ENCODE measurements around the gene EYA2. TPM values are rescaled to one million over a fixed set of nuclear protein-coding genes. Genes with fewer than 3 reads are reported as not detected.

EYA2 gene
- total RNA-seq, 1 donor from 2014 or later = not detected

DNA sequence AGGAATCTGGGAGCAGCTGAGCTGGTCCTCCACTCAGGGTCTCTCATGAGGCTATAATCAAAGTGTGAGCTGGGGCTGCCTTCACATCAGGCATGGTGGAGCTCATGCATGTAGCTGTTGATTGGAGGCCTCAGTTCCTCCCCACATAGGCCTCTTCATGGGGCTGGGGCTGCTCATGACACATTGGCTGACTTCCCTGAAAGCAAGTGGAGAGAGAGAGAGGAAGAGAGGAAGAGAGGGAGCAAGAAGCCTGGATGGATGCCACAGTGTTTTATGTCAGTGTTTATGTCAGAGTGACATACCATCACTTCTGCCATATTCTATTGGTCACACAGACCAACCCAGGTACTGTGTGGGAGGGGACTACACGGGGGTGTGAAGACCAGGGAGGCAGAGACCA, 43.8 kb downstream of the EYA2 start:
- TF ChIP-seq, protein P1, sequence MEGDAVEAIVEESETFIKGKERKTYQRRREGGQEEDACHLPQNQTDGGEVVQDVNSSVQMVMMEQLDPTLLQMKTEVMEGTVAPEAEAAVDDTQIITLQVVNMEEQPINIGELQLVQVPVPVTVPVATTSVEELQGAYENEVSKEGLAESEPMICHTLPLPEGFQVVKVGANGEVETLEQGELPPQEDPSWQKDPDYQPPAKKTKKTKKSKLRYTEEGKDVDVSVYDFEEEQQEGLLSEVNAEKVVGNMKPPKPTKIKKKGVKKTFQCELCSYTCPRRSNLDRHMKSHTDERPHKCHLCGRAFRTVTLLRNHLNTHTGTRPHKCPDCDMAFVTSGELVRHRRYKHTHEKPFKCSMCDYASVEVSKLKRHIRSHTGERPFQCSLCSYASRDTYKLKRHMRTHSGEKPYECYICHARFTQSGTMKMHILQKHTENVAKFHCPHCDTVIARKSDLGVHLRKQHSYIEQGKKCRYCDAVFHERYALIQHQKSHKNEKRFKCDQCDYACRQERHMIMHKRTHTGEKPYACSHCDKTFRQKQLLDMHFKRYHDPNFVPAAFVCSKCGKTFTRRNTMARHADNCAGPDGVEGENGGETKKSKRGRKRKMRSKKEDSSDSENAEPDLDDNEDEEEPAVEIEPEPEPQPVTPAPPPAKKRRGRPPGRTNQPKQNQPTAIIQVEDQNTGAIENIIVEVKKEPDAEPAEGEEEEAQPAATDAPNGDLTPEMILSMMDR (IDR thresholded peaks at IDR 0.05; ENCODE audit: insufficient read depth, low read length, poor library complexity, severe bottlenecking) = no peak
- no peak for DNase-seq (ENCODE audit: low read depth)
- Histone ChIP-seq H3K36me3 (ENCODE audit: control insufficient read depth, insufficient read depth, low read length) (no peaks in the 10 kb centered on the region), H3K27me3 (ENCODE audit: control insufficient read depth, insufficient read depth, low read length) (peaks cover 5% of the 10 kb centered on the region), H3K4me3 (ENCODE audit: low read depth, low read length) (no peak overlapping the region)

DNA sequence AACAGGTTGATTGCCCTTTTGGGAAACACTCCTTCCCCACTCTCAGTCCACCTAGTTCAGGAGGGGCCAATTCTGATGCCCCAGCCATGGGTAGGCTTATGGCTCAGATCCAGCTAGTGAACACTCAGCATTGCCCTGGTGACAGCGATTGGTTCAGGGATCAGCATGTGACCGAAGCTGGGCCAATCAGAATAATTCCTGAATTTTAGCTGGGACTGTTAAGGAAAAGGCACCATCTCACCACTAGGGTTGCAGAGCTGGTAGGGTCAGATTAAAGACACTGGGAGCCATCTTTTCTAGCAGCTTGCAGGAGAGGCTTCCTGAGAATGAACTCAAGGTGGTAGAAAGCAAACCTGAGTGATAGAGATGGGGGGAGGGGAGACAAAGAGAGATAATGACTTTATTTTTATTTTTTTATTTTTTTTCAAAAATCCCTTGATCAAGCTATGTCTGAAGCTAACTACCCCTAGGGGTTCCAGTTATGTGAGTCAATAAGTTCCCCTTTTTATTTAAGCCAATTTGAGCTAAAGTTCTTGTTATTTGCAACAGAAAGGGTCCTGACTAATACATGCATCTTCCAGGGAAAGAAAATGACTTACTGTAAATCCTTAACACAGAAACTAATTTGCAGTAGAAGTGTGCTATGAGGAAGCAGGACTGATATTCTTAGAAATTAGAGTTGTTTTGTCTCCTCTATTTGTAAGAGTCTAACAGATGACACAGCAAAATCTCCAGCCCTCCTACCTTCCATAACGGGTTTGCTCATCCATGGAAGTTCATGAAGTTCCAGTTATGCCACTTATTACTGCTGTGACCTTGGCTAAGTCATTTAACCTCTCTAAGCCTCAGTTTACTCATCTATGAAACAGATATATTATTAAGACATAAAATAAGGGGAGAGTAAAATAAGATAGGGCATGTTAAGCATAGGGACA, 44.7 kb downstream of the EYA2 start:
- Histone ChIP-seq H3K27me3 (ENCODE audit: control insufficient read depth, insufficient read depth, low read length) (peaks cover 5% of the 10 kb centered on the region), H3K36me3 (ENCODE audit: control insufficient read depth, insufficient read depth, low read length) (no peaks in the 10 kb centered on the region), H3K4me3 (ENCODE audit: low read depth, low read length) (no peak overlapping the region)
- TF ChIP-seq, protein P1 (IDR thresholded peaks at IDR 0.05; ENCODE audit: insufficient read depth, low read length, poor library complexity, severe bottlenecking) = peak; percentile 10
- DNase-seq (ENCODE audit: low read depth) = no peak

GRCh38 chr20:46940616-46941015, 46.0 kb downstream of the EYA2 start:
- Histone ChIP-seq H3K27me3 (ENCODE audit: control insufficient read depth, insufficient read depth, low read length) (peaks cover 5% of the 10 kb centered on the region), H3K36me3 (ENCODE audit: control insufficient read depth, insufficient read depth, low read length) (no peaks in the 10 kb centered on the region), H3K4me3 (ENCODE audit: low read depth, low read length) (no peak overlapping the region)
- DNase-seq (ENCODE audit: low read depth) = no peak
- TF ChIP-seq, protein P1 (IDR thresholded peaks at IDR 0.05; ENCODE audit: insufficient read depth, low read length, poor library complexity, severe bottlenecking) = no peak

GRCh38 chr20:46941404-46941803, 46.8 kb downstream of the EYA2 start:
- TF ChIP-seq, protein P1 (IDR thresholded peaks at IDR 0.05; ENCODE audit: insufficient read depth, low read length, poor library complexity, severe bottlenecking) = no peak

GRCh38 chr20:46943861-46944591, 49.4 kb downstream of the EYA2 start:
- TF ChIP-seq, protein P1 (IDR thresholded peaks at IDR 0.05; ENCODE audit: insufficient read depth, low read length, poor library complexity, severe bottlenecking) = no peak
- Histone ChIP-seq H3K4me3 (ENCODE audit: low read depth, low read length) (no peak overlapping the region), H3K27me3 (ENCODE audit: control insufficient read depth, insufficient read depth, low read length) (peaks cover 2% of the 10 kb centered on the region), H3K36me3 (ENCODE audit: control insufficient read depth, insufficient read depth, low read length) (no peaks in the 10 kb centered on the region)
- no peak for DNase-seq (ENCODE audit: low read depth)

More at GRCh38 chr20:46941404-46941803, 46.8 kb downstream of the EYA2 start:
- H3K27me3 ChIP-seq (ENCODE audit: control insufficient read depth, insufficient read depth, low read length) = peaks cover 4% of the 10 kb centered on the region
- H3K36me3 ChIP-seq (ENCODE audit: control insufficient read depth, insufficient read depth, low read length) = no peaks in the 10 kb centered on the region
- H3K4me3 ChIP-seq (ENCODE audit: low read depth, low read length) = no peak overlapping the region
- DNase-seq (ENCODE audit: low read depth) = no peak

Measured in kidney epithelial cell (primary cell).